ENCODE data around the gene ADAMTS18. TPM values are rescaled to one million over a fixed set of nuclear protein-coding genes. Genes with fewer than 3 reads are reported as not detected.

The ADAMTS18 gene
- total RNA-seq, 1 experiment from 2014 or later, result not detected

GRCh38 chr16:77310877-77311276, 124.0 kb downstream of the ADAMTS18 start:
- DNase-seq (no peak), ATAC-seq (no peak)
- Histone ChIP-seq H3K36me3 (ENCODE audit: low read depth, low read length) (no peaks in the 10 kb centered on the region), H3F3A (ENCODE audit: low read length, unreplicated experiment) (no peaks in the 10 kb centered on the region), H3K9me2 (replicated peaks; ENCODE audit: low read length) (no peaks in the 10 kb centered on the region), H3K4me2 (ENCODE audit: low read length) (no peak overlapping the region), H3K4me3 (ENCODE audit: low read length) (no peak overlapping the region), H2AFZ (ENCODE audit: low read length) (no peak overlapping the region), H3K9ac (ENCODE audit: low read length) (no peak overlapping the region), H4K20me1 (ENCODE audit: low read length) (no peaks in the 10 kb centered on the region), H3K79me2 (ENCODE audit: low read length) (no peaks in the 10 kb centered on the region), H3K27ac (ENCODE audit: low read length) (no peak overlapping the region), H3K27me3 (ENCODE audit: low read length) (no peaks in the 10 kb centered on the region), H3K9me3 (ENCODE audit: low read length) (no peaks in the 10 kb centered on the region), H3K4me1 (ENCODE audit: insufficient read depth, low read length) (peaks cover 26% of the 10 kb centered on the region)
- intact Hi-C loops (cut with micrococcal nuclease), result no loop called here
- ChIA-PET CTCF (no interaction called here), POLR2A (ENCODE audit: unreplicated experiment) (no interaction called here)
- BruUV-seq (replicated peaks), result no TSS peak
- TF ChIP-seq EZH2phosphoT487 (IDR thresholded peaks at IDR 0.05; ENCODE audit: borderline replicate concordance, low read length) (no peak), EZH2 (IDR thresholded peaks at IDR 0.05; ENCODE audit: low read length, unreplicated experiment) (no peak), CTCF (conservative IDR thresholded peaks at IDR 0.05; ENCODE audit: low read depth, low read length) (no peak)

- CTCF ChIA-PET, result no interaction called here
- H3K4me3 ChIP-seq (ENCODE audit: low read length), result no peak overlapping the region
- H3K79me2 ChIP-seq (ENCODE audit: low read length), result no peaks in the 10 kb centered on the region
- H3F3A ChIP-seq (ENCODE audit: low read length, unreplicated experiment), result no peaks in the 10 kb centered on the region
- intact Hi-C loops (cut with micrococcal nuclease), result no loop called here
- no TSS peak for BruUV-seq (replicated peaks)
- ATAC-seq (no peak; the same call in 1 of the 2 replicates), DNase-seq (peak; percentile 82)
- TF ChIP-seq EZH2phosphoT487 (IDR thresholded peaks at IDR 0.05; ENCODE audit: borderline replicate concordance, low read length), result no peak
- H3K27me3 ChIP-seq (ENCODE audit: low read length), result no peaks in the 10 kb centered on the region
- H3K4me2 ChIP-seq (ENCODE audit: low read length), result peak overlapping the region; percentile 53
- peak overlapping the region; percentile 73 for H3K27ac ChIP-seq (ENCODE audit: low read length)
- no peaks in the 10 kb centered on the region for H3K36me3 ChIP-seq (ENCODE audit: low read depth, low read length)
- POLR2A ChIA-PET (ENCODE audit: unreplicated experiment), result no interaction called here
- H3K4me1 ChIP-seq (ENCODE audit: insufficient read depth, low read length), result peaks cover 41% of the 10 kb centered on the region
- H3K9me3 ChIP-seq (ENCODE audit: low read length), result no peaks in the 10 kb centered on the region
- no peaks in the 10 kb centered on the region for H3K9me2 ChIP-seq (replicated peaks; ENCODE audit: low read length)
- H2AFZ ChIP-seq (ENCODE audit: low read length), result no peak overlapping the region
- H3K9ac ChIP-seq (ENCODE audit: low read length), result no peak overlapping the region; the same call in 1 of the 2 replicates
- H4K20me1 ChIP-seq (ENCODE audit: low read length), result no peaks in the 10 kb centered on the region
Observed at GRCh38 chr16:77308163-77308561, 126.7 kb downstream of the ADAMTS18 start.

GRCh38 chr16:77307426-77308162, 127.2 kb downstream of the ADAMTS18 start:
- no peaks in the 10 kb centered on the region for H3K9me2 ChIP-seq (replicated peaks; ENCODE audit: low read length)
- ChIA-PET POLR2A (ENCODE audit: unreplicated experiment) (no interaction called here), CTCF (no interaction called here)
- H3K27me3 ChIP-seq (ENCODE audit: low read length), result no peaks in the 10 kb centered on the region
- DNase-seq, result no peak
- ATAC-seq, result no peak
- no peaks in the 10 kb centered on the region for H4K20me1 ChIP-seq (ENCODE audit: low read length)
- no peaks in the 10 kb centered on the region for H3K36me3 ChIP-seq (ENCODE audit: low read depth, low read length)
- H3K27ac ChIP-seq (ENCODE audit: low read length), result peak overlapping the region; percentile 66
- no peak overlapping the region for H3K9ac ChIP-seq (ENCODE audit: low read length)
- peaks cover 41% of the 10 kb centered on the region for H3K4me1 ChIP-seq (ENCODE audit: insufficient read depth, low read length)
- H3K4me2 ChIP-seq (ENCODE audit: low read length), result peak overlapping the region; percentile 53
- H2AFZ ChIP-seq (ENCODE audit: low read length), result no peak overlapping the region
- H3K9me3 ChIP-seq (ENCODE audit: low read length), result no peaks in the 10 kb centered on the region
- H3K4me3 ChIP-seq (ENCODE audit: low read length), result no peak overlapping the region
- TF ChIP-seq EZH2 (IDR thresholded peaks at IDR 0.05; ENCODE audit: low read length, unreplicated experiment), result no peak
- TF ChIP-seq CTCF (conservative IDR thresholded peaks at IDR 0.05; ENCODE audit: low read depth, low read length), result no peak
- H3F3A ChIP-seq (ENCODE audit: low read length, unreplicated experiment), result no peaks in the 10 kb centered on the region
- H3K79me2 ChIP-seq (ENCODE audit: low read length), result no peaks in the 10 kb centered on the region
- intact Hi-C loops (cut with micrococcal nuclease), result no loop called here
- BruUV-seq (replicated peaks), result no TSS peak
